HK-2 (cell line): Measurements from ENCODE around the gene CACHD1.

Experiments
- DNase-seq: peaks from one replicate; pipeline ENCODE4 v3.0.0-alpha.2; 2018; ENCODE audit not compliant: unreplicated experiment

CACHD1 gene

DNA sequence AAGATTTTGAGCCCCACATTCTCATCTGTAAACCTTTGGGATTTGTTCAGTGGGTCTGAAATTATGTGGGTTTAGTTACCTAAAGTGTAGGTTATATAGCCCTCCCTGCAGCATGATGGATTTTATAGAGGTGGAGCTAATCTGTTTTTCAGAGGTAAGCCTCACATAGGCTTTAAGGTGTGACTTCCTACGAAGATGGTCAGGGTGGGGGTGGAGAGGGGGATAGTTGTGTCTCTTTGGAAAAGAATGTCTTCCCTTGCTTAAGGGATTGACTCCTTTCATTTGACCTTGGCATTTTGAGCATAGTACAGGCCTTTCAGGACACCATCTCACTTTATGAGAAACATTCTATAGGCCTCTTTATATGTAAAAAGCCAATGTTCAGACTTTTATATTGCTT is 3.4 kb downstream of the CACHD1 start:
- no peak for DNase-seq

DNA sequence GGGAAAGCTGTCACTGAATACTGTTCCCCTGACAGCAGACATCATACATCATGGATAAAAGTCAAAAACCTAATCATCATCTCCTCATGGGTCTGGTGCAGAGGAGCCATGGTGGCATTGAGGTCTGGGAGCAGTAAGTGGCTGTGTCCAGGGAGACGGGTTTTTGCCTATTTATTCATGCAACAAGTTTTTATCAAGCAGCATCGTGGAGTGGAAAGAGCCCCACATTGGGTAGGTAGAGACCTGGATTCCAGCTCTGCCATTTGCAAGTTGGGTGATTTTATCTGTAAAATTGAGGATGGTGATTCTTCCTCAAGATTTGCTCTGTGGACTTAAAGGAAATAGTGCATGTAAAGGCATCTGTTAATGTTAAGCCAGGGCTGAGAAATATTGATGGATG is 4.2 kb downstream of the CACHD1 start:
- DNase-seq: no peak

DNA sequence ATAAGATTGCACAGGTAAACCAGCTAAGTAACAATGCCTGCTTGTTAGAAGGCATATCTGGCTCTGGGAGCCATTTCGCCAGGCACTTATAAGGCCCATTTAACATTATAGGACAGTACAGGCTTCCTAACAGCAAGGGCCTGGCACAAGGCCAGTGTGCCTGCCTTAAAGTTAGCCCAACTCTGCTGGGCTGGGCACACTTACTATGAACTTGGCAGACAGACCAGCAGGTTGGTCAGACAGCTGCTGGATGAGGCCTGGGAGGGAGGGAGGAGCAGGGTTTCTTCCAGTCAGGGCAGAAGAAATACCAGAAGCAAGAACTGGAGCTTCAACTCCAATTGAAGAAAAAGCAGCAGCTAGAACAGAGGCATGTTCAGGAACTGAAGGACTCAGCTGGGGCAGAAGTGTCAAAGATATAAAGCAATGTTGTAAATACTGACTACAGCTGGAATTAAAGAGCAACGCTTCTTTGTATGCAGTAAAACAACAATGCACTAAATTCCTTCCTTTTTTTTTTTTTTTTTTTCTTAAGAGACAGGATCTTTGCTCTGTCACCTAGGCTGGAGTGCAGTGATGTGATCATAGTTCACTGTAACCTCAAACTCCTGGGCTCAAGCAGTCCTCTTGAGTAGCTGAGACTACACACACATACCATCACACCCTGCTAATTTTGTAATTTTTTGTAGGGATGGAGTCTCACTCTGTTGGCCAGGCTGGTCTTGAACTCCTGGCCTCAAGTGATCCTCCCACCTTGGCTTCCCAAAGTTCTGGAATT is 4.9 kb downstream of the CACHD1 start:
- DNase-seq: no peak

DNA sequence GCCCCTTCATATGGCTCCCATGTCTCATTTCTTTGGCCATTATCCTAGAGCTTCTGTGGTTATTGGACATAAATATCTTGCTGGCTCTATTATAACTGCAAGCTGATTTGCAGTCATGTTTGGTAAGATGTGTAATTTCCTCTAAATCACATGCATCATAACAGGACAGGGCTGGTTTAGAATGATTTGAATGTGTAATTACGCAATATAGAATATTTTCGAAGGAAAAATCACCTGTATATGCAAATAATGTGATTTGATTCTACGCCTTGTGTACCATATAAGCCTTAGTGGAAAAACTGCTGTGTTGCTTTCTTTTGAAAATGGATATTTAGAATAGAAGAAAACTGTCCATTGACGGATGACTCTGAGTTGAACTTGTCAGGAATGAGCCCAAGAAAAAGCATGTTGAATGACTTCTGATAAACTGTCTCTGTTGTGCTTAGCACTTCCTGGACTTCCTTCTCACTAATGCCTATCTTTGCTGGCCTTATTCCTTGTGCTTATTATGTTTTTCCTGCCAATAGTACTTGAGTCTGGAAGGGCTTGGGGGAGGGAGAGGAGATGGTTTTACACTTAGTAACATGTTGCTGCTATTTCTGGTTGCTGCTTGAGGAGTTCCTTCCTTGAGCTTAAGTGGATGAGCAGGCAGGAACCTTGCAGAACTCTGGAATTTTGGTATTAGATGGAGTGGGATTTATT is 6.5 kb downstream of the CACHD1 start:
- no peak for DNase-seq

DNA sequence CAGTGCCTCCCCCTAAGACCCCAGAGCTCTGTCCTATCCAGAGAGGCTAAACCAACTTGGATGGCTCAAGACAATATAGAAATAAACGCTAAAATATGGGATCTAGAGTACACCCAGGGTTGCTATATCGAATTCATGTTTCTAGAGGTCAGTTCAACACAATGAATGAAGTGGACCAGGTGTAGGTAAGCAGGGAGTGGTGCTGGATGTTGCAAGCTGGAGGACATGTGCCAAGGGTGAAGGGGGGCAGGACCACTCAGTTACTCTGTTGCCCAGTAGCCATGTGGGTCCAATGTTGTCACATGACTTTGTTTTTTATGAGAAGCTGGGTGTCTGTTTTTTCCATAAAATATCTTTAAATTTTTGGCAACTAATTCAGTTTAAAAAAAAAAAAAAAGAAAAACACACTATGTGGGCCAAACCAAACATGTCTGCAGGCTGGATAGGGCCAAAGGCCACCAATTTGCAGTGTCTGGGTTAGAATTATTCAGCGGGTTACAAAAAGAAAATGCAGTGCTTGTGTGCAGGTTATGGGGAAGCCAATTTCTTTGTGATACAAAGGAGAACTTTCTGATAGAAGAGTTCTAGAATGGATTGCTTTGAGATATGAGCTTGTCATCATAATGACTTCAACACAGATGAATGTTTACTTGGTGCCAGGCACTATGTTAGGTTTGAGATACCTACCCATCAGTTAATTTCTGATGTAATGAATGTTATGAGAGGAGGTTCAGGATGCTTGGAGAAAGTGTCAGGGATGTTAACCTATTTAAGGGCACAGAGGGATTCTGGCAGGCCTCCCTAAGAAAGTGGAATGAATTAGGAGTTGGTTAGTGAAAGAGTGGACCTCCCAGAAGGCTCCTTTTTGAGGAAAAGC is 8.9 kb downstream of the CACHD1 start:
- DNase-seq: no peak

DNA sequence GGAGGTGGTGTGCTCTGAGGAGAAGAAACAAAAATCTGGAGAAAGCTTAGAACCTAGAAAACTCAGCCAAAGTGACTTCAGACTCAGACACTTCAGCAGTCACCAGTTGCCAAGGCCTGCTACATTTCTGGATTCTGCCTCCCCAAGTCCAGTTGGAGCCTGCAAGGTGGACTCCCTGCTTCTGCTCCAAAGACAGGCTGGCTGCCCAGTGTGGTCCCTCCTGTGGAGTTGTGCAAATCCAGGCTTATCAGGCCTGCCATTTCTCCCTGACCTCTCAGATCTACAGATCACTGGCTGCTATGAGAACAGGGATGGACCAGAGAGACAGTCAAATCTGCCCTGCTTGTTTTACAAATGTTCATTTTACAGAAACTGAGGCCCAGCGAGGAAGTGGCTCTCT is 9.9 kb downstream of the CACHD1 start:
- no peak for DNase-seq

DNA sequence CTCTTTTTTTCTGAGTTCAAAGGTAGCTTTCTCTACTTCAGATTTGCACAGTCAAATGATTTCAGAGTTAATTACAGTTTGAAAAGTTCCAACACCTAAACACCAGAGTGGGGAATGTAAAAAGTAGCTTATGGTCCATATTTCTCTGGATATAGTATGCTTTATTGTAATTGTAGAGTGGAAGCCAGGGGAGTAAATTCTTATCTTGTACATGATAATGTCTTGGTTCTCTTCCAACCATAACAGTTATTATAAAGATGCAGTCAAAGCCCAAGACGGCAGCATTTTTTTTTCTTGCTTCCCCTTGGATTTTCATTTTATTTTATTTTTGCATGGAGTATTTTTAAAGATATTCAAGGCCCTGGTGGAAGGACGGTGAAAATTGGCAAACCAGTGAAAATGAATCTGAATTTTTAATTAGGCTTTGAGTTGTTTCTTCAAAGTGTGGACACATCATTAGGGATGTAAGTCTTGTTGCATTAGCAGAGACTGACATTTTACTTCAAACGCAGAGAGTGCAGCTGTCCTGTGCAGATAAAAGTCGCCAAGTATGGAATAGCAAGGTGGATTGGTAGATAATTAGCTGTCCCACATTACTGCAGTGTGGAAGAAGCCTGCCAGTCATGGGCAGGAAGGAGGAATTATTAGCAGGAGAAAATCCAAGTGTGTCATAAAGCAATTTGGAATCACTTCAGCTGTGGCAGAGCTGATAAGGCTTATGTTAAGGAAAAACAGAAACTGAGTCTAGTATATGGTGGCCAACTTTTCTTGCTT is 11.3 kb downstream of the CACHD1 start:
- DNase-seq: no peak

DNA sequence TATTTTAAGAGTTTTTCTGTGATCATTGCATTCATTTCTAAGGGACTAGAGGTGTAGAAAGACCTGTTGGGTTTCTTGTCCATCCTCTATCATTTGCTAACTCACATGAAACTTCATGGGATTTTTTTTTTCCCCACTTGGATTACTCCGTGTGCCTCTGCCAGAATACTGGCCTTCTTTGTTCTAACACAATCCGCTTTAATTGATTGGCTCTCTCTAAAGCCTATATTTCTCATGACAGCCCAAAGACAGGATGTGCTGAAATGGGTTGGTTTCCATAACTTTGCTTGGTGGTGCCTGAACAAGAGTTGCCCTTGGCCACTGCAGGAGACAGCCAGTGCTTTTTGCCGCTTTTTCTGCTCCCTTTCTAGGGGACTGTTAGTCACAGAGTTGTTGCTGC is 12.2 kb downstream of the CACHD1 start:
- no peak for DNase-seq

DNA sequence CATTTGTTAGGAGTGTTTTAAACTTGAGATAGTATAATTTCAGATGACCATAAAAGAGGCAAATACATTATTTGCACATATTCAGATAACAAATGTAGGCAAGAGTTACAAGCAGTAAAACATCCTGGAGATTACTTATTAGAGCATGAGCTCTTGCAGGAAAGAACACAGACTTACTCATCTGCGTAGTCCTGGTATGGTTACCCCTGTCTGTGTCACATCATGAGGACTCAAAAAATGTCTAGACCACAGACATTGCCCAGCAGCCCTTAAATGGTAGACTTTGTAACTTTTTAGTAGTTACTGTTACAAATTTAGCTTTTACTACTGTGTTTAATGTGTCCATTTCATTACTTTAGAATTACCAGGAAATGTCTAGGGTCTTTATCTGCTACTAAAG is 12.8 kb downstream of the CACHD1 start:
- DNase-seq: no peak

DNA sequence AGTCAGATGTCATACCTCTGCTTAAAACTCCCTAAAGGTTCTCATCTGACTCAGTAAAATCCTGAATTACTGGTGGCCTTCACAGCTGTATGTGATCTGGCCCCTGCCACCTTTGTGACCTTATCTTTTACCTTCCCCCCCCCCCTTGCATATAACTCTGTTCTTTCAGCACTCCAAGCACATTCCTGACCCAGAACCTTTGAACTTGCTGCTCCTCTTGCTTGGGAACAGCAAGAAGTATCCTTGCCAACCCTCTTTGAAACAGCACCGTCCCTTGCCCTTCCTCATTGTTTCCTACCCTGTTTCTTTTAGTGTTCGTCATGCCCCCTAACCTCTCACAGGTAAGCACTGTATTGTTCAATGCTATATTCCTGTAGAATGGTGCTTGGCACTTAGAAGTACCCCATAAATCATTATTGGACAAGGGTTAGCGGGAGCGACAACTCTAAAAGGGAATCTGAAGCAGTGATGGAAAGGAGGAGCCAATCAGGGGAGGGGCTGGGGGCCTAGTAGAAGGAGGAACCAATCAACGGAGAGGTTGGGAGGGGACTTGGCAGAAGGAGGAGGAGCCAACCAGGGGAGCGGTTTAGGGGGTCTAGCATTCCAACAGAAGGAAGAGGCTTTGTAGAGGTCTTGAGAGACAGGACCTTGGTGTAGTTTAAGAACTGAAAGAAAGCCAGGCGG is 13.9 kb downstream of the CACHD1 start:
- no peak for DNase-seq

DNA sequence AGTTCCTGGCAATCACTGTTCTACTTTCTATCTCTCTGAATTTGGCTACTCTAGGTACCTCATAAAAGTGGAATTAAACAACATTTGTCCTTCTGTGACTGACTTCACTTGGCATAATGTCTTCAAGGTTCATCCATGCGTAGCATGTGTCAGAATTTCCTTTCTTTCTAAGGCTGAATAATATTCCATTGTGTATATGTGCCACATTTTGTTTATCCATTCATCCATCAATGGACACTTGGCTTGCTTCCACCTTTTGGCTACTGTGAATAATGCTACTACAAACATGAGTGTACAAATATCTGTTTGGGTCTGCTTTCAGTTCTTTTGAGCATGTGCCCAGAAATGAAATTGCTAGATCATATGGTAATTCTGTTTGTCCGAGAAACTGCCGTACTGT is 14.7 kb downstream of the CACHD1 start:
- no peak for DNase-seq

DNA sequence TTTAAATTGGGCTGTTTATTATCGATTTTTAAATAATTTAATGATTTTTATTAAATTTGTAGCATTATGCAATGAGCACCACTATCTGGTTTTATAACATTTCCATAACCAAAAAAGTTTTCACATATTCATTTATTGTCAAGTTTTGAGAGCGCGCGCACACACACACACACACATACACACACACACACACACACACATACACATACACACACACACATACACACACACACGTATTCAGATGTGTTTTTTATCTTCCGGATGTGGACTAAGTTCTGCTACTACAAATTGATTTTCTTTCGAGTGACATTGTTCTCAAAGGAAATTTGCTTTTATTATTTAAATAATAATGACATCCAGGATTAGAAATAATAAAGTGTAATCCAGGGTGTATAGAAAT is 16.3 kb downstream of the CACHD1 start:
- no peak for DNase-seq

DNA sequence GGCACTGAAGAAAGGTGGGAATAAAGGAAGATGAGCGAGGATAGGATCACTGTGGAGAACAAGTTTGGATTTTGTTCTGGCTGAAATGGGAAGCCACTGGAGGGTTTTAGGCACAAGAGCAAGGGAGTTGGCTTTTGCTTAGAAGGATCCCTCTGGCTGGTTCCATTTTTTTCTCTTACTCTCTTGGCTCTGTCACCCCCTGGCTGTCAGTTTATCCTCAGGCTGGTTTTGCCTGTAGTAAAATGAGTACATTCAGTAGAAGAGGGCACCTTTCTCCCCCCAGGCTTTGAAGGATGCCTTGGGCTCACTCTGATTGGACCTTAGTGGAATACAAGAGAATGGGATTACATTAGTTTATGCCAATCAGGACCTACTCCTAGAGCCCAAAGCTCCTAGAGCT is 17.1 kb downstream of the CACHD1 start:
- DNase-seq: no peak

DNA sequence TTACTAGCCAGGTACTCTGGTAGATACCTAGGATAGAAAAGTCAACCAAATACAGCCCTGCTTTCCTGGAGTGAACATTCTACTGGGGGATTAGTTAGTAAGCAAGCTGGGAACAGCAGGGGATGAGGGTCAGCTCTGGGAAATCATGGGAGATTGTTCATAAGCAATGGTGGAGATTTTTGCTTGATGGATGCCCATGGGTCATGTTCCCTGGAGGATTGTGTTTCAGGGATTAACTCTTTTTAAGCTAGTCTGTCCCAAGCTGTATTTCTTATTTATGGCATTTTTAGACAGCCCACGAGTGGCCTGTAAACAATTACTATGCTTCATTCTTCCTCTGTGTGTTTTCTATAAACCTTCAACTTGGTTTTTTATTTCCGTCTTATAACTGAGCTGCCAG is 18.9 kb downstream of the CACHD1 start:
- no peak for DNase-seq

DNA sequence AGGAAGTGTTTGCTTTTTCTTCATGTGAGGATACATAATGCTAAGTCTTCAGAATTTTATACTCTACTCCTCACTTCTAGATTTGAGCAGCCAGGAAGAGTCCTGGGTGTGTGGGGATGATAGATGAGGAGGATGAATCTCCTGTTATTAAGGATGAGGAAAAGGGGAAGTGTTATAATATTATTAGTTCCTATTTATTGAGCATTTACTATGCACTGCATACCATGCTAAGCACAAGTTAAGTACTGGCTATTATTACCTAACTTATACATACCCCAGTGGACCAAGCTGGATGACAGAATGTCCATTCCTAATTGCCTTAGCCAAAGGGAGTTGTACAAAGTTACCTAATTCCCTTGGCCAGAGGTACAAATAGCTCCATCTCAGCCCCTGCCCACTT is 19.8 kb downstream of the CACHD1 start:
- no peak for DNase-seq

DNA sequence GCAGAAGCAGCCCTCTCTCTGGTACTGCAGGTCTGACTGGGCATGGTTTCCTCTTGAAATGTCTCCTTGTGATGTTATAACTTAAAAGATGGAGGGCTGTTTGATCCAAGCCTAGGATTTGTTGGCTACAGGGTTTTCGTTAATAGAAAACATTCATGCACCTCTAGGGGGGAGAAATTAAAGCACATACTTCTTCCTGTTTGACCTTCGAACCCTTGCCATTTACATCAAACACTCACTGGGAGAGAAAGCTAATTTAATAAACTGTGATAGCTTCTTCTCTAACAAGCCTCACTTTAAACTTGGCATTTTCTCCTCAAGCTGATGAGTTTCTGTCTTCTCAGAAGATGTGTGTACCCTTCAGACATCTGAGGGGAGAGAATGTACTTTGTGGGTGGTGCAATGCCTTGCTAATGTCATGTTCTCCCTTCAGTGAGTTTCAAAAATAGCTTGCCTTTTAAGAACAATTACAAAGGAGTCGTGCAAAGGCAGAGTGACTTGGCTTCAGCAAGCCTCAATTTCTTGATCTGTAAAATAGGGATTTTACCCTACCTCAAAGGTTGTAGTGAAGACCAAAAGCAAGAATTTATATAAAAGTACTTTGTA is 20.4 kb downstream of the CACHD1 start:
- DNase-seq: no peak

DNA sequence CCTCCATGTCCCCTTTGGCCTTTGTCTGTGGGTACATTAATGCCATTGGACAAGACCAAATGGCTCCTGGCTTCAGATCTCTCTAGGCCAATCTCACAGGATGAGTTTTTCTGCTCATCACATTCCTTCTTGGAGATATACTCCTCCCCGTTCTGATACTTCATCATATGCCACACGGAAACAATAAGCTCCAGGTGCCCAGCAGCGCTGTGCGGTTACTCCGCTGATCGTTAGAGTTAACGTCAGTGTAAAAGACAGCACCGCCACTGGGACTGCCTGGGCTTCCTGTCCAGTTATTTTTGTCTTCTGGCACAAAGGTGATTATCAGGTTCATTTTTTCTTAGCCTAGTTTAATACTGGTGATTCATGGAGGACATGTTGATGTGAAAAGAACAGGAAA is 22.5 kb downstream of the CACHD1 start:
- no peak for DNase-seq

DNA sequence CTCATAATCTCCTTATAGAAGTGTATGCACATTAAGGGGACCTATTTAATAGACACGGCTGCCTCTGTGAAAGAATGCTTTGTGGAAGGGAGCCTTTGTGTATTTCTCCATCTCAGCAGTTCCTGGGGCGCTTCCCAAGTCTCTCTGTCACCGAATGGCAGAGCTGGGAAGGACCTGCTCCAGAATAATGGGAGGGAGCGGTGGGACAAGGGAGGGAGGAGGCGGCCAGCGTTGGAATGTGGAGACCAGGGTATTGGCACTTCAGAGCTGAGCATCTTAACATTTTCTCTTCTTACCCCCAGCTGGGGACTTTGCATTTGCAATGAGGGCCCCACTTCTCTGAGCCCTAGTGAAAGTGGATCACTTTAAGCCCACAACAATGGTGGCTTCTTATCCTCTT is 23.9 kb downstream of the CACHD1 start:
- DNase-seq: no peak

DNA sequence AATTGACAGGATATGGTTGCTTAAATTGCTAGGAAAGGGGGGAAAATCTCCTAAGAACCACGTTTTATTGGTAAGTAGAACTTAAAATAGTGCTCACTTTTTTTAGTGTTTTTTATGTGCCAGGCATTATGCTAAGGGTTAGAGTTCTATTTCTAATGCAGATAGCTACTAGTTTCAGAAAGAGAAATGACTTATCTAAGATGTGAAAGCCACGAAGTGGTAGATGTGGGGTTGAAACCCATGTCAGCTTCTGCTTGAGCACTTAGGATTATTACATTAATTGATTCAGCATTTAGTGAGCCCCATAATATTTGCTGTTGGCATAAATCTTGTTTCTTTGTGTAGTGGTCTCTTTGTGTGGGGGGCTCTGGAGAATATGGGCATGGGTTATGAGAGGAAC is 24.7 kb downstream of the CACHD1 start:
- DNase-seq: no peak

DNA sequence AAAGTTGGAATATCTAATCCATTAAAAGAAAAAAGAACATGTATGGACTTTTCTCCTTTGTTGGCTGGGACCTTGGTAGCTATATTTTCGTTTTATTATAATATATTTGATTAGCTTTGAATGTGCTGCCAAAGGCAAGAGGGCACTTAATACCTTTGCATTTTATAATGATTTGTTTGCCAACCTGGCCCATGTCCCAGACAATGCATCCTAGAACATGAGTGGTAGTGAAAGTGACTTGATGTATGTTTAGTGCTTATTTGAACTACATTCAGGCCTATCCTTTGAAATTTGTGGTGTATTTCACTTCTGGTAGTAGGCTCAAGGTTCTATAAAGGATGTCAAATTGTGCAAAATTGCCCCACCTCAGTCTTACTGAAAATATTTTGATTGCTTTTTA is 25.9 kb downstream of the CACHD1 start:
- no peak for DNase-seq

DNA sequence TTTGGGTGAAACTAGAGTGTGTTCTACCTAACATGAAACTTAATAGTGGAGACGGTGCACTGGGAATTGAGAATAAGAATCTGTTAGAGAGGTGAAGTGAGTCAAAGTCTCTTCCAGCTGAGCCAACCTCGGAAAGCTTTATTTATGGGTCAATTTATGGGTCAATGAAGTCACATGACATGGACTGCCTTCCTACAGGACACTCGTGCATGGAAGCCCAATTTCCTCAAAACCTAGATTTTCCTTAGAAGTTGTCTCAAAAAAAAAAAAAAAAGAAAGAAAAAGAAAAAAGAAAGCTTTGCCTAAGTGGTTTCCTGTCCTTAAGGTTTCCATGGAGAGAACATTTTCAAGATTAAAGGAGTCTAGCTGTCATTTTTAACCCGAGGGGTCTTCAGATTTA is 26.7 kb downstream of the CACHD1 start:
- DNase-seq: no peak
